SK-N-SH treated with all-trans-retinoic acid at 6 μM for 48 hours (cell line): ENCODE measurements around the gene ARHGEF12.
A peak's percentile ranks its signal among the peaks of the same experiment; 100 is the strongest.

Source experiments
- ATAC-seq: fragments of 200-7000 bp; cut with Tn5 transposase; 3 replicates; pipeline ENCODE4 v1.9.1; 2020; ENCODE audit warnings: mild to moderate bottlenecking, moderate library complexity
- ARNTL ChIP-seq: fragments of 450-650 bp; formaldehyde crosslinking; IDR thresholded peaks from 2 replicates; pipeline ENCODE4 v1.5.0; 2020; ENCODE audit warnings: low read depth, mild to moderate bottlenecking, moderate library complexity, borderline replicate concordance
- BACH2 ChIP-seq: fragments of 250-450 bp; sonication (Bioruptor Pico); IDR thresholded peaks from 2 replicates; pipeline ENCODE4 v1.9.0; 2021; ENCODE audit warnings: mild to moderate bottlenecking, borderline replicate concordance
- CREB5 ChIP-seq: fragments of 250-450 bp; sonication (Bioruptor Pico); IDR thresholded peaks from 2 replicates; pipeline ENCODE4 v1.5.1; 2020; ENCODE audit warnings: low read depth, mild to moderate bottlenecking, moderate library complexity
- CSDC2 ChIP-seq: fragments of 250-450 bp; sonication (Bioruptor Pico); IDR thresholded peaks from 2 replicates; pipeline ENCODE4 v1.5.0; 2020; ENCODE audit warnings: mild to moderate bottlenecking, moderate library complexity
- CSRNP3 ChIP-seq: fragments of 250-450 bp; sonication (Bioruptor Pico); IDR thresholded peaks from 2 replicates; pipeline ENCODE4 v1.5.1; 2021; ENCODE audit warnings: mild to moderate bottlenecking, moderate library complexity
- ESRRG ChIP-seq: fragments of 250-450 bp; sonication (Bioruptor Pico); IDR thresholded peaks from 2 replicates; pipeline ENCODE4 v1.6.1; 2021; ENCODE audit warnings: mild to moderate bottlenecking
- GLIS3 ChIP-seq: fragments of 250-450 bp; sonication (Bioruptor Pico); IDR thresholded peaks from 2 replicates; pipeline ENCODE4 v1.5.0; 2020; ENCODE audit warnings: mild to moderate bottlenecking, moderate library complexity
- ISL1 ChIP-seq: fragments of 250-450 bp; sonication (Bioruptor Pico); IDR thresholded peaks from 2 replicates; pipeline ENCODE4 v2.1.2; 2022; ENCODE audit warnings: mild to moderate bottlenecking, moderate library complexity
- OSR1 ChIP-seq: fragments of 250-450 bp; sonication (Bioruptor Pico); IDR thresholded peaks from 2 replicates; pipeline ENCODE4 v1.8.0; 2022; ENCODE audit warnings: moderate library complexity, mild to moderate bottlenecking, inconsistent platforms
- PATZ1 ChIP-seq: fragments of 250-450 bp; sonication (Bioruptor Pico); IDR thresholded peaks from 2 replicates; pipeline ENCODE4 v1.8.0; 2020; ENCODE audit warnings: mild to moderate bottlenecking, moderate library complexity, borderline replicate concordance
- POU6F1 ChIP-seq: fragments of 250-450 bp; sonication (Bioruptor Pico); IDR thresholded peaks from 2 replicates; pipeline ENCODE4 v1.8.0; 2021; ENCODE audit warnings: low read depth, mild to moderate bottlenecking, moderate library complexity, borderline replicate concordance
- PPARA ChIP-seq: fragments of 250-450 bp; sonication (Bioruptor Pico); IDR thresholded peaks from 2 replicates; pipeline ENCODE4 v1.5.0; 2020; ENCODE audit warnings: mild to moderate bottlenecking, borderline replicate concordance
- RARB ChIP-seq: fragments of 250-450 bp; sonication (Bioruptor Pico); IDR thresholded peaks from 2 replicates; pipeline ENCODE4 v1.8.0; 2021; ENCODE audit warnings: mild to moderate bottlenecking, moderate library complexity
- SNAI2 ChIP-seq: fragments of 250-450 bp; sonication (Bioruptor Pico); IDR thresholded peaks from 2 replicates; pipeline ENCODE4 v1.5.0; 2020; ENCODE audit warnings: mild to moderate bottlenecking, moderate library complexity
- TCF4 ChIP-seq: fragments of 250-450 bp; sonication (Bioruptor Pico); IDR thresholded peaks from 2 replicates; pipeline ENCODE4 v1.8.0; 2021; ENCODE audit warnings: mild to moderate bottlenecking, moderate library complexity, borderline replicate concordance
- TOX ChIP-seq: fragments of 250-450 bp; sonication (Bioruptor Pico); IDR thresholded peaks from 2 replicates; pipeline ENCODE4 v1.8.0; 2021; ENCODE audit warnings: mild to moderate bottlenecking, moderate library complexity, borderline replicate concordance
- TSHZ2 ChIP-seq: fragments of 250-450 bp; sonication (Bioruptor Pico); IDR thresholded peaks from 2 replicates; pipeline ENCODE4 v1.5.0; 2020; ENCODE audit warnings: mild to moderate bottlenecking, moderate library complexity
- ZC3H10 ChIP-seq: fragments of 250-450 bp; sonication (Bioruptor Pico); IDR thresholded peaks from 2 replicates; pipeline ENCODE4 v1.5.1; 2021; ENCODE audit warnings: mild to moderate bottlenecking, moderate library complexity
- ZNF565 ChIP-seq: fragments of 450-650 bp; formaldehyde crosslinking; conservative IDR thresholded peaks from 2 replicates; pipeline ENCODE4 v1.5.0; 2020; ENCODE audit warnings: low read depth, mild to moderate bottlenecking, moderate library complexity
- ZNF70 ChIP-seq: fragments of 450-650 bp; formaldehyde crosslinking; IDR thresholded peaks from 2 replicates; pipeline ENCODE4 v1.5.0; 2020; ENCODE audit warnings: mild to moderate bottlenecking, moderate library complexity
- ZNF8 ChIP-seq: fragments of 450-650 bp; formaldehyde crosslinking; IDR thresholded peaks from 2 replicates; pipeline ENCODE4 v1.5.0; 2020; ENCODE audit warnings: mild to moderate bottlenecking, moderate library complexity

The ARHGEF12 gene

GRCh38 chr11:120511820-120512738, 175.9 kb downstream of the ARHGEF12 start:
- no peak for TF ChIP-seq TSHZ2
- no peak for TF ChIP-seq OSR1
- TF ChIP-seq TCF4 (CRISPR knock-in tag), result no peak
- TF ChIP-seq ZNF70 (CRISPR knock-in tag), result no peak
- TF ChIP-seq ZNF565, result no peak
- no peak for TF ChIP-seq CSDC2 (CRISPR knock-in tag)
- TF ChIP-seq GLIS3 (CRISPR knock-in tag), result no peak
- no peak for TF ChIP-seq RARB (CRISPR knock-in tag)
- TF ChIP-seq ZNF8, result no peak
- no peak for TF ChIP-seq ARNTL (CRISPR knock-in tag)
- no peak for TF ChIP-seq TOX (CRISPR knock-in tag)
- TF ChIP-seq ESRRG (CRISPR knock-in tag), result no peak
- no peak for TF ChIP-seq CSRNP3 (CRISPR knock-in tag)
- no peak for TF ChIP-seq ISL1 (CRISPR knock-in tag)
- no peak for TF ChIP-seq PATZ1 (CRISPR knock-in tag)
- no peak for TF ChIP-seq SNAI2 (CRISPR knock-in tag)
- TF ChIP-seq PPARA (CRISPR knock-in tag), result no peak
- no peak for ATAC-seq

GRCh38 chr11:120512739-120513435, 176.7 kb downstream of the ARHGEF12 start:
- peak; percentile 10; the same call in 1 of the 3 replicates for ATAC-seq
- TF ChIP-seq ESRRG (CRISPR knock-in tag) (no peak), POU6F1 (CRISPR knock-in tag) (no peak), CREB5 (CRISPR knock-in tag) (no peak), ARNTL (CRISPR knock-in tag) (no peak), PPARA (CRISPR knock-in tag) (no peak), ZNF8 (no peak), TSHZ2 (no peak), SNAI2 (CRISPR knock-in tag) (no peak), TCF4 (CRISPR knock-in tag) (no peak), ZNF70 (CRISPR knock-in tag) (no peak), BACH2 (CRISPR knock-in tag) (no peak), ZC3H10 (CRISPR knock-in tag) (no peak)
